ENCODE measurements around the gene MT1E. TPM values are rescaled to one million over a fixed set of nuclear protein-coding genes. Genes with fewer than 3 reads are reported as not detected.
"Not testable (repeated sequence)": the region's sequence is repeated elsewhere in the genome, so short reads cannot be mapped to it uniquely, and the experiment has no call there.

Gene MT1E
- polyA plus RNA-seq, 1 donor from 2014 or later, result not detected

DNA sequence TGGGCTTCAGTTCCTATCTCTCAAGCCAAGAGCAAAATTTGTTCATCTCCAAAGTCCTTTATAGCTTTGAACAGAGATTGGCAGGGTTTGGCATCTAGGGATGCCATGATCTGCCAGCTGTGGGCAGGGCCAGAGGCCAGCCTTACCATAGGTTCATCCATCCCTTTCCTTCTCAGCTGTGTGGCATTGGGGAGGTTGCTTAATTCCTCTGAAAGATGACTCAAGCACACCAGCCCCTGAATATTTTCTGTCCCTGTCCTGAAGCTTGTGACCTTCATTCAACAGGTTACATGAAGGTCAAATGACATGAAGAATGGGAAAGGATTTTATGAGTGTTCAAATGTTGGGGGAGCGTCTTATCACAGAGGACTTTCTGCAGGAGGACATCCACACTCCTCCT is 38.9 kb downstream of the MT1E start:
- no peaks in the 10 kb centered on the region for H3K79me2 ChIP-seq (replicated peaks; ENCODE audit: insufficient read depth, low read length)
- H3F3A ChIP-seq (ENCODE audit: insufficient read depth, low read length, poor library complexity, severe bottlenecking), result no peaks in the 10 kb centered on the region
- H3K9me3 ChIP-seq (ENCODE audit: low read length), result no peaks in the 10 kb centered on the region
- no peak overlapping the region for H3K9ac ChIP-seq (ENCODE audit: low read length)
- H3K4me2 ChIP-seq (ENCODE audit: low read length), result no peak overlapping the region
- TF ChIP-seq POLR2AphosphoS5 (IDR thresholded peaks at IDR 0.05) (no peak), MXI1 (conservative IDR thresholded peaks at IDR 0.05; ENCODE audit: poor library complexity, severe bottlenecking) (no peak), SMC3 (conservative IDR thresholded peaks at IDR 0.05; ENCODE audit: poor library complexity) (no peak), EZH2 (IDR thresholded peaks at IDR 0.05; ENCODE audit: borderline replicate concordance, insufficient read depth, low read length, poor library complexity, severe bottlenecking) (no peak), RAD21 (conservative IDR thresholded peaks at IDR 0.05) (no peak), TAF1 (IDR thresholded peaks at IDR 0.05; ENCODE audit: low read depth) (no peak), EP300 (conservative IDR thresholded peaks at IDR 0.05; ENCODE audit: poor library complexity, severe bottlenecking) (no peak)
- TF ChIP-seq, protein P1, sequence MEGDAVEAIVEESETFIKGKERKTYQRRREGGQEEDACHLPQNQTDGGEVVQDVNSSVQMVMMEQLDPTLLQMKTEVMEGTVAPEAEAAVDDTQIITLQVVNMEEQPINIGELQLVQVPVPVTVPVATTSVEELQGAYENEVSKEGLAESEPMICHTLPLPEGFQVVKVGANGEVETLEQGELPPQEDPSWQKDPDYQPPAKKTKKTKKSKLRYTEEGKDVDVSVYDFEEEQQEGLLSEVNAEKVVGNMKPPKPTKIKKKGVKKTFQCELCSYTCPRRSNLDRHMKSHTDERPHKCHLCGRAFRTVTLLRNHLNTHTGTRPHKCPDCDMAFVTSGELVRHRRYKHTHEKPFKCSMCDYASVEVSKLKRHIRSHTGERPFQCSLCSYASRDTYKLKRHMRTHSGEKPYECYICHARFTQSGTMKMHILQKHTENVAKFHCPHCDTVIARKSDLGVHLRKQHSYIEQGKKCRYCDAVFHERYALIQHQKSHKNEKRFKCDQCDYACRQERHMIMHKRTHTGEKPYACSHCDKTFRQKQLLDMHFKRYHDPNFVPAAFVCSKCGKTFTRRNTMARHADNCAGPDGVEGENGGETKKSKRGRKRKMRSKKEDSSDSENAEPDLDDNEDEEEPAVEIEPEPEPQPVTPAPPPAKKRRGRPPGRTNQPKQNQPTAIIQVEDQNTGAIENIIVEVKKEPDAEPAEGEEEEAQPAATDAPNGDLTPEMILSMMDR (IDR thresholded peaks at IDR 0.05; ENCODE audit: poor library complexity, severe bottlenecking), result no peak
- TF ChIP-seq, protein P2, sequence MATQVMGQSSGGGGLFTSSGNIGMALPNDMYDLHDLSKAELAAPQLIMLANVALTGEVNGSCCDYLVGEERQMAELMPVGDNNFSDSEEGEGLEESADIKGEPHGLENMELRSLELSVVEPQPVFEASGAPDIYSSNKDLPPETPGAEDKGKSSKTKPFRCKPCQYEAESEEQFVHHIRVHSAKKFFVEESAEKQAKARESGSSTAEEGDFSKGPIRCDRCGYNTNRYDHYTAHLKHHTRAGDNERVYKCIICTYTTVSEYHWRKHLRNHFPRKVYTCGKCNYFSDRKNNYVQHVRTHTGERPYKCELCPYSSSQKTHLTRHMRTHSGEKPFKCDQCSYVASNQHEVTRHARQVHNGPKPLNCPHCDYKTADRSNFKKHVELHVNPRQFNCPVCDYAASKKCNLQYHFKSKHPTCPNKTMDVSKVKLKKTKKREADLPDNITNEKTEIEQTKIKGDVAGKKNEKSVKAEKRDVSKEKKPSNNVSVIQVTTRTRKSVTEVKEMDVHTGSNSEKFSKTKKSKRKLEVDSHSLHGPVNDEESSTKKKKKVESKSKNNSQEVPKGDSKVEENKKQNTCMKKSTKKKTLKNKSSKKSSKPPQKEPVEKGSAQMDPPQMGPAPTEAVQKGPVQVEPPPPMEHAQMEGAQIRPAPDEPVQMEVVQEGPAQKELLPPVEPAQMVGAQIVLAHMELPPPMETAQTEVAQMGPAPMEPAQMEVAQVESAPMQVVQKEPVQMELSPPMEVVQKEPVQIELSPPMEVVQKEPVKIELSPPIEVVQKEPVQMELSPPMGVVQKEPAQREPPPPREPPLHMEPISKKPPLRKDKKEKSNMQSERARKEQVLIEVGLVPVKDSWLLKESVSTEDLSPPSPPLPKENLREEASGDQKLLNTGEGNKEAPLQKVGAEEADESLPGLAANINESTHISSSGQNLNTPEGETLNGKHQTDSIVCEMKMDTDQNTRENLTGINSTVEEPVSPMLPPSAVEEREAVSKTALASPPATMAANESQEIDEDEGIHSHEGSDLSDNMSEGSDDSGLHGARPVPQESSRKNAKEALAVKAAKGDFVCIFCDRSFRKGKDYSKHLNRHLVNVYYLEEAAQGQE (IDR thresholded peaks at IDR 0.05; ENCODE audit: borderline replicate concordance), result no peak
- no peak overlapping the region for H3K27ac ChIP-seq (ENCODE audit: low read length)
- H2AFZ ChIP-seq (ENCODE audit: low read depth, low read length), result no peak overlapping the region
- no peaks in the 10 kb centered on the region for H4K20me1 ChIP-seq (ENCODE audit: insufficient read depth)
- H3K27me3 ChIP-seq (ENCODE audit: insufficient read depth, low read depth, low read length), result peaks cover 100% of the 10 kb centered on the region
- H3K36me3 ChIP-seq (ENCODE audit: insufficient read depth, low read length), result no peaks in the 10 kb centered on the region
- no peaks in the 10 kb centered on the region for H3K9me2 ChIP-seq (ENCODE audit: insufficient read depth, low read length)
- H3K4me3 ChIP-seq (ENCODE audit: low read length), result no peak overlapping the region

DNA sequence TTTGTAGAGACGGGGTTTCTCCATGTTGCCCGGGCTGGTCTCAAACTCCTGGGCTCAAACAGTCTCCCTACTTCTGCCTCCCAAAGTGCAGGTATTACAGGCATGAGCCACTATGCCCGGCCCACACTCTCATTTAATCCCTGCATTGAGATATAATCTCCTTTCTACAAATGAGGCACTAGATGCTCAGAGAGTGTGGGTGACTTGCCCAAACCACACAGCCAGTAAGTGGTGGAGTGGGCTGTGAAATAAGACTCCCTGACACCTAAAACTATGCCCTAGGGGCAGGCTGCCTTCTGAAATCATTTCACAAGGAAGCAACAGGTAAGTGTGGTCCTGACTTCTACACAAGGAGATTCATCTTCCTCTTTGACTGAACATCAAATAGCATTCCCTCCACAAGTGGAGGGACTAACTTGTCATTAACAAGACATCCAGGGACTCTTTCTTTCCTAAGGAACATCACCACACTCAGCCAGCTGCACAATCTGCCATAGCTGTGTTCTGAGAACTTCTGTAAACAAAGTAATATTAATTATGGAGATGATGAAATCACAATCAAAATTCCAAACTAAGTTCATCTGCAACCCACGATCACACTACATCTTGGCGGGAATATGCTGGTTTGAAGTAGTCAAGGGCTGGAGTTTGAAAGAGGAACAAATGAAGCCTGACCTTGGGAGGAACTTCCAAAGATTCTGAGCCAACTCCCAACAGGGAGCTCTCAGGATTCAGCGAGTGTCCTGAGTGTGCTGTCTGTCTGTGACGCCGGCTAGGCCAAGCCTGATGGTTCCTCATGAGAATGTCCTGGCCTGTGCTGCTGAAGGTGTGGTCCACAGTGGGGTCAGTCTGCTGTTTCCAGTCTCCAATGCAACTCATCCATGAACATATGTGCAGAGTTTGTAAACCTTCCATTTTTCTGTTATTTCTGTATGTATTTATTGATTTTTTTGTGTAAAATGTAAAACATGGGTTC is 40.0 kb downstream of the MT1E start:
- H3K9me3 ChIP-seq (ENCODE audit: low read length); H2AFZ ChIP-seq (ENCODE audit: low read depth, low read length); H3K9me2 ChIP-seq (ENCODE audit: insufficient read depth, low read length); H3K4me2 ChIP-seq (ENCODE audit: low read length); H3K36me3 ChIP-seq (ENCODE audit: insufficient read depth, low read length); H3F3A ChIP-seq (ENCODE audit: insufficient read depth, low read length, poor library complexity, severe bottlenecking); H3K9ac ChIP-seq (ENCODE audit: low read length); H4K20me1 ChIP-seq (ENCODE audit: insufficient read depth); H3K4me3 ChIP-seq (ENCODE audit: low read length); H3K79me2 ChIP-seq (replicated peaks; ENCODE audit: insufficient read depth, low read length); H3K27ac ChIP-seq (ENCODE audit: low read length): not testable (repeated sequence)
- H3K27me3 ChIP-seq (ENCODE audit: insufficient read depth, low read depth, low read length), result peaks cover 100% of the 10 kb centered on the region
